Stimulated activated CD4-positive, alpha-beta T cell treated with anti-CD3 and anti-CD28 coated beads, Interleukin-1b, Interleukin-23, amount 100 ng/mL, for 48 hours (primary cell): ENCODE data around the gene CATSPER2.
"Not testable (repeated sequence)": the region's sequence is repeated elsewhere in the genome, so short reads cannot be mapped to it uniquely, and the experiment has no call there.

Experiments used
- DNase-seq: peaks from one replicate; pipeline ENCODE4 v3.0.0-alpha.2; 2020

CATSPER2 gene

GRCh38 chr15:43648649-43649429 lies at the start of gene CATSPER2:
Gene CATSPER2, minus strand, starts transcription at chr15:43648844. Its CDS starts 783 bp downstream, at chr15:43648061.
- DNase-seq: no peak

GRCh38 chr15:43693148-43694022 lies 44.7 kb upstream of the CATSPER2 start, which contains the start of gene CKMT1A:
Gene CKMT1A, plus strand, starts transcription at chr15:43693859. Its CDS starts 192 bp downstream, at chr15:43694051.
- not testable (repeated sequence) for DNase-seq

- not testable (repeated sequence) for DNase-seq
Measured at GRCh38 chr15:43692679-43693078, 44.0 kb upstream of the CATSPER2 start.

- DNase-seq: not testable (repeated sequence)
Measured at GRCh38 chr15:43689604-43690301, 41.1 kb upstream of the CATSPER2 start.

GRCh38 chr15:43674175-43674574 lies 25.5 kb upstream of the CATSPER2 start:
- not testable (repeated sequence) for DNase-seq

- DNase-seq: not testable (repeated sequence)
Measured at GRCh38 chr15:43666177-43666576, 17.5 kb upstream of the CATSPER2 start.

GRCh38 chr15:43663333-43663732 lies 14.7 kb upstream of the CATSPER2 start:
- not testable (repeated sequence) for DNase-seq

- DNase-seq: not testable (repeated sequence)
Measured at GRCh38 chr15:43662293-43662692, 13.6 kb upstream of the CATSPER2 start.

- DNase-seq: not testable (repeated sequence)
Measured at GRCh38 chr15:43659727-43660126, 11.1 kb upstream of the CATSPER2 start.

GRCh38 chr15:43649430-43649926 lies 834 bp upstream of the CATSPER2 start:
- DNase-seq: not testable (repeated sequence)

GRCh38 chr15:43638464-43639204 lies 10.0 kb downstream of the CATSPER2 start:
- DNase-seq: not testable (repeated sequence)

GRCh38 chr15:43626937-43627336 lies 21.7 kb downstream of the CATSPER2 start:
- not testable (repeated sequence) for DNase-seq

- DNase-seq: no peak
Measured at GRCh38 chr15:43625106-43625505, 23.5 kb downstream of the CATSPER2 start.

- not testable (repeated sequence) for DNase-seq
Measured at GRCh38 chr15:43622068-43622799, 26.4 kb downstream of the CATSPER2 start.

- not testable (repeated sequence) for DNase-seq
Measured at GRCh38 chr15:43618700-43619099, 29.9 kb downstream of the CATSPER2 start, which contains the start of gene STRC. Gene STRC, minus strand, starts transcription at chr15:43618800. Its CDS starts 78 bp downstream, at chr15:43618722.

- DNase-seq: not testable (repeated sequence)
Measured at GRCh38 chr15:43617750-43618149, 30.9 kb downstream of the CATSPER2 start.

- not testable (repeated sequence) for DNase-seq
Measured at GRCh38 chr15:43602233-43602632, 46.4 kb downstream of the CATSPER2 start.

- DNase-seq: not testable (repeated sequence)
Measured at GRCh38 chr15:43600200-43600599, 48.4 kb downstream of the CATSPER2 start.

GRCh38 chr15:43599131-43599530 lies 49.5 kb downstream of the CATSPER2 start:
- DNase-seq: not testable (repeated sequence)

- DNase-seq: not testable (repeated sequence)
Measured at GRCh38 chr15:43593328-43594190, 55.1 kb downstream of the CATSPER2 start, which contains the start of gene CKMT1B. Gene CKMT1B, plus strand, starts transcription at chr15:43594027. Its CDS starts 192 bp downstream, at chr15:43594219.
